Measurements from ENCODE around the gene TCF7L2.

Gene TCF7L2

DNA sequence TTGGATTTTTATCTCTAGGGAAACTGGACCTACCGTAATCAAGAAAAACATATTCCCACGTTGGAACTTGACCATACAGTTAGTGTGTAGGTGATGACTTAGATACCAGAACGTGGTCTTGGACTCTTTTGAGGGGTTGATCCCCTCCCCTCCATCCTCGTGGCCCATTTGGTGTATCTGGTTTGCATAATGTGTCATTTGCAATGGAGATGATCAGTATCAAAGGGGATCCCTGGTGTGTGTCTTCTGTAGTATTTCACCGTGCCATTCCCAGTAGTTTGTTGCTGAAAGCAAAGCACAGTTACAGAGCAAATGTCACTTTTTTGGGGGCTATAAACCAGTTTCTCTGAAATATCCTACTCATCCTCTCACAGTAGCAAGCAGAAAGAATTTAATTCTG, 217.7 kb downstream of the TCF7L2 start:
- ChIA-PET CTCF (interaction anchor here (0.8 kb wide), 1 partner anchor 217 kb away, joined by 5 read pairs; no protein-coding TSS in a partner anchor), POLR2A (ENCODE audit: low non-redundant PET) (no interaction called here)
- no peak overlapping the region for H3K27ac ChIP-seq
- TF ChIP-seq, protein P1, sequence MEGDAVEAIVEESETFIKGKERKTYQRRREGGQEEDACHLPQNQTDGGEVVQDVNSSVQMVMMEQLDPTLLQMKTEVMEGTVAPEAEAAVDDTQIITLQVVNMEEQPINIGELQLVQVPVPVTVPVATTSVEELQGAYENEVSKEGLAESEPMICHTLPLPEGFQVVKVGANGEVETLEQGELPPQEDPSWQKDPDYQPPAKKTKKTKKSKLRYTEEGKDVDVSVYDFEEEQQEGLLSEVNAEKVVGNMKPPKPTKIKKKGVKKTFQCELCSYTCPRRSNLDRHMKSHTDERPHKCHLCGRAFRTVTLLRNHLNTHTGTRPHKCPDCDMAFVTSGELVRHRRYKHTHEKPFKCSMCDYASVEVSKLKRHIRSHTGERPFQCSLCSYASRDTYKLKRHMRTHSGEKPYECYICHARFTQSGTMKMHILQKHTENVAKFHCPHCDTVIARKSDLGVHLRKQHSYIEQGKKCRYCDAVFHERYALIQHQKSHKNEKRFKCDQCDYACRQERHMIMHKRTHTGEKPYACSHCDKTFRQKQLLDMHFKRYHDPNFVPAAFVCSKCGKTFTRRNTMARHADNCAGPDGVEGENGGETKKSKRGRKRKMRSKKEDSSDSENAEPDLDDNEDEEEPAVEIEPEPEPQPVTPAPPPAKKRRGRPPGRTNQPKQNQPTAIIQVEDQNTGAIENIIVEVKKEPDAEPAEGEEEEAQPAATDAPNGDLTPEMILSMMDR (conservative IDR thresholded peaks at IDR 0.05; ENCODE audit: low read depth): no peak
- no peak for DNase-seq (ENCODE audit: low spot score)

DNA sequence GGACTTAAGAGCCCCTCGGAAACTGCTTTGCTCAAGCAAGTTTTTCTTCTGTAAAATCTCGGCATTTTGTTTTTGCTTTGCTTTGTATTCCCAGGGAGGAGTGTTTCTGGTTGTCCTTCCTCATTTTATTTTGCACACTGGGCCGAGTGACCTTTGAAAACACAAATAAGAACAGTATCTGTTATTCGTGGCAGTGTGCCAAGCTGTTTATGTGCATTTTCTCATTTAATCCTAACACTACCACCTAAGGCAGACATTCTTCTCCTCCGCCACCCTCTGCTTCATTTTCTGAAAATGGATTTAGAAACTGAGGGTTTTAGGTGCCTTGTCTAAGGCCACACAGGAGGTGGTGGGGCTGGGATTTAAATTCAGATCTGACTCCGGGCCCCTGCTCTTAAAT, 218.5 kb downstream of the TCF7L2 start:
- ChIA-PET CTCF (no interaction called here), POLR2A (ENCODE audit: low non-redundant PET) (no interaction called here)
- no peak overlapping the region for H3K27ac ChIP-seq
- TF ChIP-seq, protein P1 (conservative IDR thresholded peaks at IDR 0.05; ENCODE audit: low read depth): no peak
- no peak for DNase-seq (ENCODE audit: low spot score)

DNA sequence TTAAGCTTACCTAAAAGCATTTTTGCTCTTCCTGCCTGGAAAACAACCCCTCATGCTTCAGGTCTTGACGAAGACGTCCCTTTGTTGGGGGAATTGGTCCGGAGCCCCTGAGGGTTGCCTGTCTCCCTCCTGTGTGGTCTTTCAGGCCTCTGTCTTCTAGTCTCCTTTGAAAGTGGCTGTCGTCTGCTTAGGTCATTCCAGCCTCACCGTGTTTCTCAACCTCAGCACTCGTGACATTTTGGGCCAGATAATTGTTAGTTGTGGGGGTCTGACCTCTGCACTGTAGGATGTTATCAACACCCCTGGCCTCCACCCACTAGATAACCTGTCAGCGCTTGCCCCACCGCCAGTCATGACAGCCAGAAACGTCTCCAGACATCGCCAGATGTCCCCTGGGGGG, 219.1 kb downstream of the TCF7L2 start:
- ChIA-PET CTCF (no interaction called here), POLR2A (ENCODE audit: low non-redundant PET) (no interaction called here)
- TF ChIP-seq, protein P1 (conservative IDR thresholded peaks at IDR 0.05; ENCODE audit: low read depth): no peak
- no peak overlapping the region for H3K27ac ChIP-seq
- DNase-seq (ENCODE audit: low spot score): no peak

DNA sequence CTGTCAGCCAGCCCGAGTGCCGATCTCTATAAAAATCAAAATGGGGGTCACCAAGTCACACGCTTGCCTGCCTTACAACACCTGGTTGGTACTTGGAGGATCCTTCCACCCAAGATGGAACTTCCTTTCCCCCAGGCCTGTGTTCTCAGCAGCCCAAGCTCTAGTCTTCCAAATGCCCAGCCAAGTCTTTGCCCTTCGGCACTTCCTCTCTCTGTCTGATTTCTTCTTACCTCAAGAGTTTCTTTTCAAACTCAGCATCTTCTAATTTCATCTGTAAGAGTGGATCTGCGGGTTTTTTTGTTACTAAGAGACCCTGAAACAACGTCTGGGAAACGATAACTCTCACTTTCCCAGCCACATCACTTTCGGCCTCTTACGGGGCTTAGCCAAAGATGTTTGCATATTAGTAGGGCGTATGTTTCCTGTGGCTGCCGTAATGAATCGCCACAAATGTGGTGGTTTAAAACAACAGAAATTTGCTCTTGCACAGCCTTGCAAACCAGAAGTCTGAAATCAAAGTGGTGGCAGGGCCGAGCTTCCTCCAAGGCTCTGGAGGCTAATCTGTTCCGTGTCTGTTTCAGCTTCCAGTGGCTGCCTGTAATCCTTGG, 219.9 kb downstream of the TCF7L2 start:
- ChIA-PET CTCF (no interaction called here), POLR2A (ENCODE audit: low non-redundant PET) (no interaction called here)
- DNase-seq (ENCODE audit: low spot score): no peak
- no peak overlapping the region for H3K27ac ChIP-seq
- TF ChIP-seq, protein P1 (conservative IDR thresholded peaks at IDR 0.05; ENCODE audit: low read depth): no peak

DNA sequence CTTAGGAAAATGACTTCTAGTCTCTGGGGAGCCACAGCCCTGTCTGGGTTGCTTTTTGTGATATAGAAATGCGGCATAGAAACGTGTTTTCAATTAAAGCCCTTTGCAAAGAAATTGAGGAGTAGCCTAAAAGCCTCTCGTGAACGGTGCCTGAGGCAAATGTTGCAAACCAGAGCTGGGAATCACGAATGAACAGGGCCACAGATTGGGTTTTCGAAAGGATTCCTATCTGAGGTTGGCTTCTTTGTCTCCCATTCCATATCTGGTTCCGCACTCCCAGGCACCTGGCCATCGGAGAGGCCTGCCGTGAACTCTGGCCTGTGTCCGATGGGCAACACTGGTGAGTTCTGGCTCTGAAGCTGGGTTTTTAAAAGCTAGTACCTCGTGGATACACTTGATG, 221.6 kb downstream of the TCF7L2 start:
- POLR2A ChIA-PET (ENCODE audit: low non-redundant PET): no interaction called here
- no peak overlapping the region for H3K27ac ChIP-seq
- TF ChIP-seq, protein P1 (conservative IDR thresholded peaks at IDR 0.05; ENCODE audit: low read depth): no peak
- CTCF ChIA-PET: no interaction called here
- no peak for DNase-seq (ENCODE audit: low spot score)

DNA sequence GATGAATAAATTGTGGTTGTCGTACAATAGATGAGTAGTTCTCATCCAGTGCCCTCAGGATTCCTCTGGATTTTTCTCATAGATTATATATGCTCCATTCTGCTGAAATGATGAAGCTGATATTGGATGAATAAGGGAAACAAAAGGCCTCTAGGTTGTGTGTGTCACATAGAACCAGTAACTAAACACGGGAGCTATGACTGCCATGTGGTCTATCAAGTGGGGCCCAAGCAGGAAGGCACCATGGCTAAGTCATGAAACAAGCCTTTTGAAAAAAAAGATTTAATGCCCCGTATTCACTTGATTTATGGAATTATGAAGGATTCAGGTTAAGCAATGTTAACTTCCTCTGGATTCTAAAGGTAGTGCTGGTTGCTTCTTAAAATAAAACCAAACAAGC, 225.1 kb downstream of the TCF7L2 start:
- ChIA-PET POLR2A (ENCODE audit: low non-redundant PET) (no interaction called here), CTCF (interaction anchor here (0.6 kb wide), 2 partner anchors 16 to 629 kb away, joined by 3 to 6 read pairs; no protein-coding TSS in a partner anchor)
- TF ChIP-seq, protein P1 (conservative IDR thresholded peaks at IDR 0.05; ENCODE audit: low read depth): no peak
- DNase-seq (ENCODE audit: low spot score): no peak
- H3K27ac ChIP-seq: no peak overlapping the region

Data from RWPE1 (cell line).